MM.1S (cell line): ENCODE results near the gene HOXB7.

Source experiments
- DNase-seq: peaks from one replicate; pipeline ENCODE4 v3.0.0-alpha.2; 2015
- H2AFZ ChIP-seq: fragments of 300-600 bp; sonication (generic); 2 replicates; pipeline ENCODE4 v1.6.0; 2016; ENCODE audit warnings: antibody characterized with exemption, low read length
- H3F3A ChIP-seq: fragments of 300-600 bp; sonication (generic); 2 replicates; pipeline ENCODE4 v1.6.1; 2016; ENCODE audit warnings: mild to moderate bottlenecking, antibody characterized with exemption, low read length, moderate library complexity, mixed read lengths; ENCODE audit not compliant: insufficient read depth
- H3K27ac ChIP-seq: fragments of 300-600 bp; sonication (generic); 2 replicates; pipeline ENCODE4 v1.5.1; 2016; ENCODE audit warnings: mild to moderate bottlenecking, low read length
- H3K27me3 ChIP-seq: fragments of 300-600 bp; sonication (generic); replicated peaks from 2 replicates; pipeline ENCODE4 v1.6.0; 2016; ENCODE audit warnings: low read length; ENCODE audit not compliant: insufficient read depth
- H3K36me3 ChIP-seq: fragments of 300-600 bp; sonication (generic); replicated peaks from 2 replicates; pipeline ENCODE4 v1.6.1; 2016; ENCODE audit warnings: mild to moderate bottlenecking, low read length, mixed read lengths; ENCODE audit not compliant: insufficient read depth
- H3K4me1 ChIP-seq: fragments of 300-600 bp; sonication (generic); 2 replicates; pipeline ENCODE4 v1.6.1; 2016; ENCODE audit warnings: low read length, mixed read lengths
- H3K4me2 ChIP-seq: fragments of 300-600 bp; sonication (generic); 2 replicates; pipeline ENCODE4 v1.6.0; 2016; ENCODE audit warnings: low read depth, low read length
- H3K4me3 ChIP-seq: fragments of 300-600 bp; sonication (generic); 2 replicates; pipeline ENCODE4 v1.5.1; 2016; ENCODE audit warnings: low read length, mixed read lengths
- H3K79me2 ChIP-seq: fragments of 300-600 bp; sonication (generic); 2 replicates; pipeline ENCODE4 v1.6.1; 2016; ENCODE audit warnings: mixed run types, low read length, mixed read lengths
- H3K9ac ChIP-seq: fragments of 300-600 bp; sonication (generic); 2 replicates; pipeline ENCODE4 v1.6.1; 2016; ENCODE audit warnings: low read length, mixed read lengths
- H3K9me2 ChIP-seq: fragments of 300-600 bp; sonication (generic); replicated peaks from 2 replicates; pipeline ENCODE4 v1.6.1; 2016; ENCODE audit warnings: mild to moderate bottlenecking, low read length, mixed read lengths; ENCODE audit not compliant: insufficient read depth
- H3K9me3 ChIP-seq: fragments of 300-600 bp; sonication (generic); replicated peaks from 2 replicates; pipeline ENCODE4 v1.6.1; 2016; ENCODE audit warnings: mild to moderate bottlenecking, low read length, mixed read lengths; ENCODE audit not compliant: insufficient read depth
- H4K20me1 ChIP-seq: fragments of 300-600 bp; sonication (generic); 2 replicates; pipeline ENCODE4 v1.6.1; 2016; ENCODE audit warnings: mild to moderate bottlenecking, low read length, moderate library complexity, mixed read lengths; ENCODE audit not compliant: insufficient read depth
- EZH2 ChIP-seq: fragments of 300-600 bp; sonication (generic); optimal IDR thresholded peaks from 2 replicates; pipeline ENCODE3; 2017; ENCODE audit warnings: low read depth, mild to moderate bottlenecking, antibody characterized with exemption, low read length, mixed read lengths
- EZH2phosphoT487 ChIP-seq: fragments of 300-600 bp; sonication (generic); IDR thresholded peaks from 2 replicates; pipeline ENCODE4 v1.6.1; 2018; ENCODE audit warnings: antibody characterized with exemption, low read length
- TF ChIP-seq, protein P1 (sequence below): fragments of 300-600 bp; sonication (generic); IDR thresholded peaks from 2 replicates; pipeline ENCODE4 v1.5.1; 2016; ENCODE audit warnings: antibody characterized with exemption, low read length, mixed read lengths

HOXB7 gene

DNA sequence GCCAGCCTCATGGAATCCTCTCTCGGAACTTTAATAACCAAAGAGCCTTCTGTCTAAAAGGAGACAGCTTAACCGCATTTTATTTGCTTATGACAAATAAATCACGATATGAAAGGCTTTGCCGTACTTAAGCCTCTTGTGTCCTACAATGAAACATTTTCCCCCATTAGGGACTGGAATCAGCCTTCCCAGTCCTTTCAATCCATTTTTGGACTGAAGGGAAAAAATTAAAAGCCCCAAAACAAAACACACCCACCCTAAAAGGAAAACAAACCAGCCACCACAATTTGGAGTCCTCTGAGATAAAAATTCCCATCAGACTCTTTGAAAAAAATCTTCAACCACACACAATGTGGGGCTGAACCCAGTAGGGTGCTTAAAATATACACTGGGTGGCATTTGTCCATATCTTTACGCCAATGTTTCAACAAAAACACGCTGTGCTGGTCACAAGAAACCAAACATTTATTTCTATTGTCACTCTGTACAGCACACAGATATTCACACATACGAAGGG is 35.7 kb downstream of the HOXB7 start:
- TF ChIP-seq, protein P1, sequence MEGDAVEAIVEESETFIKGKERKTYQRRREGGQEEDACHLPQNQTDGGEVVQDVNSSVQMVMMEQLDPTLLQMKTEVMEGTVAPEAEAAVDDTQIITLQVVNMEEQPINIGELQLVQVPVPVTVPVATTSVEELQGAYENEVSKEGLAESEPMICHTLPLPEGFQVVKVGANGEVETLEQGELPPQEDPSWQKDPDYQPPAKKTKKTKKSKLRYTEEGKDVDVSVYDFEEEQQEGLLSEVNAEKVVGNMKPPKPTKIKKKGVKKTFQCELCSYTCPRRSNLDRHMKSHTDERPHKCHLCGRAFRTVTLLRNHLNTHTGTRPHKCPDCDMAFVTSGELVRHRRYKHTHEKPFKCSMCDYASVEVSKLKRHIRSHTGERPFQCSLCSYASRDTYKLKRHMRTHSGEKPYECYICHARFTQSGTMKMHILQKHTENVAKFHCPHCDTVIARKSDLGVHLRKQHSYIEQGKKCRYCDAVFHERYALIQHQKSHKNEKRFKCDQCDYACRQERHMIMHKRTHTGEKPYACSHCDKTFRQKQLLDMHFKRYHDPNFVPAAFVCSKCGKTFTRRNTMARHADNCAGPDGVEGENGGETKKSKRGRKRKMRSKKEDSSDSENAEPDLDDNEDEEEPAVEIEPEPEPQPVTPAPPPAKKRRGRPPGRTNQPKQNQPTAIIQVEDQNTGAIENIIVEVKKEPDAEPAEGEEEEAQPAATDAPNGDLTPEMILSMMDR: no peak
- no peak for TF ChIP-seq EZH2phosphoT487
- no peak for TF ChIP-seq EZH2
- H3F3A ChIP-seq: no peaks in the 10 kb centered on the region
- H2AFZ ChIP-seq: no peak overlapping the region
- H4K20me1 ChIP-seq: no peaks in the 10 kb centered on the region
- no peak overlapping the region for H3K9ac ChIP-seq
- no peak overlapping the region for H3K4me3 ChIP-seq
- no peaks in the 10 kb centered on the region for H3K27me3 ChIP-seq
- H3K4me2 ChIP-seq: no peak overlapping the region
- no peak overlapping the region for H3K27ac ChIP-seq
- H3K4me1 ChIP-seq: peaks cover 8% of the 10 kb centered on the region
- no peak for DNase-seq
- no peaks in the 10 kb centered on the region for H3K36me3 ChIP-seq
- H3K9me3 ChIP-seq: no peaks in the 10 kb centered on the region
- no peaks in the 10 kb centered on the region for H3K9me2 ChIP-seq
- peaks cover 12% of the 10 kb centered on the region for H3K79me2 ChIP-seq

- H4K20me1 ChIP-seq: no peaks in the 10 kb centered on the region
- no peak for DNase-seq
- TF ChIP-seq EZH2phosphoT487 (no peak), EZH2 (no peak)
- TF ChIP-seq, protein P1: no peak
- no peaks in the 10 kb centered on the region for H3K9me2 ChIP-seq
- H3F3A ChIP-seq: no peaks in the 10 kb centered on the region
- H3K9me3 ChIP-seq: no peaks in the 10 kb centered on the region
- H3K4me2 ChIP-seq: no peak overlapping the region
- no peak overlapping the region for H3K27ac ChIP-seq
- no peak overlapping the region for H3K4me3 ChIP-seq
- H3K9ac ChIP-seq: no peak overlapping the region
- H3K4me1 ChIP-seq: peaks cover 8% of the 10 kb centered on the region
- H2AFZ ChIP-seq: no peak overlapping the region
- H3K79me2 ChIP-seq: peaks cover 12% of the 10 kb centered on the region
- H3K36me3 ChIP-seq: no peaks in the 10 kb centered on the region
- no peaks in the 10 kb centered on the region for H3K27me3 ChIP-seq
These were observed 36.2 kb downstream of the HOXB7 start for GRCh38 chr17:48574505-48575065.

DNA sequence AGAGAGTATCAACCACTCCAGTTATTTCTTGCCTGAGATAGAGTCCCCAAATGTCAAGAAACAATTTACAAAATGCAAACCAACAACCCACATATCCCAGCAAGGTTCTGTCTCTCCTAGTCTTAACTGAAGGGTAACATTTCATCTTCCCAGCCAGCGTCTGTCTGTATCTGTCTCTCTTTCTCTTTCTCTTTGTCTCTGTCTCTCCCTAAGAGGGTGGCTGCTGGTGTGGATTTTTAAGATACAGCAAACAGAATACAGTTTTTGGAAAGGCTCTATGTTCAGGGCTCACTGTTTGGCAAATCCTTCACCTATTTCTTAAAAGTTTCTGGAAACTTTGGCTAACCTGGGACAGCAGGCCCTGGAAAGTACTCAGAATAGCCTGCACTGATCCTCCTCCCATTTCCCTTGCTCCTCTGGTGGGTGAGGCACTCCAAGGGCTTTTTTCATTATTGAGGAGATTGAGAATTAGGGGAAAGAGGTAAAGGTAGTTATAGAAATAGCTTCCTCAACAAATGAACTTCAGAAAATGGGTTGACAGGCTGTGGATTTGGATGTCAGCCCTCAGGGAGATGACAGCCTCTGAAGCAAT is 38.9 kb downstream of the HOXB7 start:
- TF ChIP-seq EZH2 (no peak), EZH2phosphoT487 (no peak)
- TF ChIP-seq, protein P1: no peak
- H3K79me2 ChIP-seq: peaks cover 6% of the 10 kb centered on the region
- H2AFZ ChIP-seq: no peak overlapping the region
- peaks cover 8% of the 10 kb centered on the region for H3K4me1 ChIP-seq
- no peak overlapping the region for H3K4me2 ChIP-seq
- H3F3A ChIP-seq: no peaks in the 10 kb centered on the region
- H3K9me2 ChIP-seq: no peaks in the 10 kb centered on the region
- H3K36me3 ChIP-seq: no peaks in the 10 kb centered on the region
- no peak overlapping the region for H3K4me3 ChIP-seq
- no peaks in the 10 kb centered on the region for H3K9me3 ChIP-seq
- no peaks in the 10 kb centered on the region for H3K27me3 ChIP-seq
- H4K20me1 ChIP-seq: no peaks in the 10 kb centered on the region
- no peak overlapping the region for H3K27ac ChIP-seq
- no peak for DNase-seq
- H3K9ac ChIP-seq: no peak overlapping the region
